H9 (cell line): Measurements from ENCODE around the gene DPF3. TPM values are rescaled to one million over a fixed set of nuclear protein-coding genes. Genes with fewer than 3 reads are reported as not detected.

Experiments used
- DNase-seq: peaks from one replicate; pipeline ENCODE4 v3.0.0-alpha.2; 2017
- H2AFZ ChIP-seq: one replicate; pipeline ENCODE4 v1.6.1; 2013; ENCODE audit warnings: mild to moderate bottlenecking, low read length, control low read depth, moderate library complexity
- H2AK5ac ChIP-seq: 2 replicates; pipeline ENCODE4 v1.6.1; 2013; ENCODE audit warnings: low read length, control low read depth, mixed read lengths; ENCODE audit not compliant: insufficient read length
- H2BK120ac ChIP-seq: one replicate; pipeline ENCODE4 v1.6.1; 2013; ENCODE audit warnings: low read depth, mild to moderate bottlenecking, low read length, control low read depth, inconsistent platforms; ENCODE audit not compliant: poor library complexity, severe bottlenecking
- H2BK12ac ChIP-seq: 2 replicates; pipeline ENCODE4 v1.6.1; 2013; ENCODE audit warnings: low read length, control low read depth, mixed read lengths, low read depth; ENCODE audit not compliant: insufficient read length
- H2BK15ac ChIP-seq: 2 replicates; pipeline ENCODE4 v1.6.1; 2013; ENCODE audit warnings: low read depth, low read length, control low read depth
- H2BK20ac ChIP-seq: one replicate; pipeline ENCODE4 v1.6.1; 2013; ENCODE audit warnings: low read depth, mild to moderate bottlenecking, low read length, control low read depth, inconsistent platforms; ENCODE audit not compliant: poor library complexity, severe bottlenecking
- H2BK5ac ChIP-seq: 2 replicates; pipeline ENCODE4 v1.6.1; 2013; ENCODE audit warnings: low read length, control low read depth, mixed read lengths; ENCODE audit not compliant: insufficient read length
- H3K14ac ChIP-seq: 2 replicates; pipeline ENCODE4 v1.6.1; 2013; ENCODE audit warnings: low read length, control low read depth; ENCODE audit not compliant: insufficient read depth
- H3K18ac ChIP-seq: 2 replicates; pipeline ENCODE4 v1.6.1; 2013; ENCODE audit warnings: low read depth, mild to moderate bottlenecking, mixed read lengths, low read length, control low read depth; ENCODE audit not compliant: insufficient read length
- H3K23ac ChIP-seq: 2 replicates; pipeline ENCODE4 v1.6.1; 2013; ENCODE audit warnings: low read length, control low read depth, mixed read lengths, low read depth; ENCODE audit not compliant: insufficient read length
- H3K23me2 ChIP-seq: 2 replicates; pipeline ENCODE4 v1.6.1; 2013; ENCODE audit warnings: low read depth, mild to moderate bottlenecking, mixed read lengths, low read length, control low read depth; ENCODE audit not compliant: insufficient read length, poor library complexity, severe bottlenecking
- H3K27ac ChIP-seq: 2 replicates; pipeline ENCODE4 v1.5.1; 2013; ENCODE audit warnings: low read length, control low read depth, mixed read lengths, low read depth; ENCODE audit not compliant: insufficient read length
- H3K27me3 ChIP-seq: 2 replicates; pipeline ENCODE4 v1.6.1; 2013; ENCODE audit warnings: low read length, control low read depth, inconsistent platforms; ENCODE audit not compliant: insufficient read depth
- H3K4ac ChIP-seq: 2 replicates; pipeline ENCODE4 v1.6.1; 2013; ENCODE audit warnings: low read depth, mild to moderate bottlenecking, control low read depth, inconsistent platforms, low read length, moderate library complexity
- H3K4me1 ChIP-seq: 2 replicates; pipeline ENCODE4 v1.6.1; 2013; ENCODE audit warnings: low read length, control low read depth, inconsistent platforms; ENCODE audit not compliant: insufficient read depth
- H3K4me2 ChIP-seq: 2 replicates; pipeline ENCODE4 v1.6.1; 2013; ENCODE audit warnings: low read length, control low read depth, mixed read lengths; ENCODE audit not compliant: insufficient read length, insufficient read depth
- H3K56ac ChIP-seq: 2 replicates; pipeline ENCODE4 v1.6.1; 2013; ENCODE audit warnings: low read depth, mild to moderate bottlenecking, mixed read lengths, low read length, control low read depth; ENCODE audit not compliant: insufficient read length
- H3K79me1 ChIP-seq: 2 replicates; pipeline ENCODE4 v1.6.1; 2013; ENCODE audit warnings: low read depth, mild to moderate bottlenecking, moderate library complexity, low read length, control low read depth, inconsistent platforms; ENCODE audit not compliant: insufficient read depth, poor library complexity, severe bottlenecking
- H3K79me2 ChIP-seq: 2 replicates; pipeline ENCODE4 v1.6.1; 2013; ENCODE audit warnings: low read length, control low read depth, inconsistent platforms; ENCODE audit not compliant: insufficient read depth
- H3K9ac ChIP-seq: 2 replicates; pipeline ENCODE4 v1.6.1; 2013; ENCODE audit warnings: low read length, control low read depth, mixed read lengths; ENCODE audit not compliant: insufficient read length; ENCODE audit errors: extremely low read depth
- H3K9me3 ChIP-seq: one replicate; pipeline ENCODE4 v1.6.1; 2013; ENCODE audit warnings: low read depth, low read length, inconsistent platforms; ENCODE audit not compliant: control insufficient read depth
- H3T11ph ChIP-seq: one replicate; pipeline ENCODE4 v1.6.1; 2013; ENCODE audit warnings: mild to moderate bottlenecking, low read length, control low read depth, inconsistent platforms
- H4K20me1 ChIP-seq: one replicate; pipeline ENCODE4 v1.6.1; 2013; ENCODE audit not compliant: control insufficient read depth, insufficient read length, insufficient read depth
- H4K5ac ChIP-seq: 2 replicates; pipeline ENCODE4 v1.6.1; 2013; ENCODE audit warnings: low read depth, mild to moderate bottlenecking, mixed read lengths, low read length, control low read depth; ENCODE audit not compliant: insufficient read length
- H4K8ac ChIP-seq: replicated peaks from 2 replicates; pipeline ENCODE4 v1.6.1; 2013; ENCODE audit warnings: low read length, control low read depth, mixed read lengths, low read depth; ENCODE audit not compliant: insufficient read length
- H4K91ac ChIP-seq: 2 replicates; pipeline ENCODE4 v1.6.1; 2013; ENCODE audit warnings: low read depth, mild to moderate bottlenecking, moderate library complexity, mixed read lengths, low read length, control low read depth; ENCODE audit not compliant: insufficient read length
- H3K27ac Mint-ChIP-seq, 3 experiments: 2 replicates in 2 of 3; 3 replicates in 1 of 3; pipeline ENCODE4 v1.8.0; 2020 to 2021; ENCODE audit warnings: mixed read lengths in 3 of 3, mild to moderate bottlenecking in 1 of 3, moderate library complexity in 1 of 3
- H3K27me3 Mint-ChIP-seq: 2 replicates; pipeline ENCODE4 v1.8.0; 2021; ENCODE audit warnings: low read depth, mild to moderate bottlenecking, moderate library complexity, mixed read lengths
- H3K36me3 Mint-ChIP-seq, 3 experiments: 2 replicates in 2 of 3; 3 replicates in 1 of 3; pipeline ENCODE4 v1.8.0; 2020 to 2021; ENCODE audit warnings: low read depth in 3 of 3, mixed read lengths in 3 of 3; ENCODE audit not compliant: insufficient read depth in 1 of 3
- H3K4me1 Mint-ChIP-seq, 2 experiments: 2 replicates each; pipeline ENCODE4 v1.8.0; 2020; ENCODE audit warnings: mixed read lengths in 2 of 2
- H3K4me3 Mint-ChIP-seq, 2 experiments: 2 replicates in 1 of 2; 3 replicates in 1 of 2; pipeline ENCODE4 v1.8.0; 2020 to 2021; ENCODE audit warnings: mild to moderate bottlenecking in 2 of 2, mixed read lengths in 2 of 2, moderate library complexity in 1 of 2
- H3K9me3 Mint-ChIP-seq, 2 experiments: 2 replicates in 1 of 2; 3 replicates in 1 of 2; pipeline ENCODE4 v1.8.0; 2020; ENCODE audit warnings: mild to moderate bottlenecking in 2 of 2, mixed read lengths in 2 of 2, moderate library complexity in 1 of 2
- CTCF ChIP-seq: fragments of 200-600 bp; sonication (generic); conservative IDR thresholded peaks from 3 replicates; pipeline ENCODE4 v1.8.0; 2021; ENCODE audit warnings: antibody characterized with exemption, mild to moderate bottlenecking
- WGBS: extraction: QIAGEN DNeasy Blood & Tissue Kit; methylation state at CpG from one replicate; pipeline ENCODE4 v1.1.7; 2013; ENCODE audit warnings: missing lambda C conversion rate, low lambda C conversion rate, mixed read lengths; ENCODE audit not compliant: insufficient read length; ENCODE audit errors: extremely low coverage; 5-methylcytosine and 5-hydroxymethylcytosine counted together
- total RNA-seq: library from RNA; stranded (reverse); gene quantifications from 2 replicates; pipeline ENCODE4 v1.2.1, GENCODE V29; 2021

Gene DPF3
- total RNA-seq, 1 experiment from 2014 or later, result not detected

- Histone ChIP-seq H3K27me3 (no peaks in the 10 kb centered on the region), H3K4me2 (no peak overlapping the region), H2BK5ac (no peak overlapping the region), H3K23ac (no peak overlapping the region), H4K5ac (no peak overlapping the region), H2BK15ac (no peak overlapping the region), H2AK5ac (no peak overlapping the region), H3K18ac (no peak overlapping the region), H3K14ac (no peak overlapping the region), H2AFZ (no peak overlapping the region), H3K4ac (no peak overlapping the region), H3T11ph (no peak overlapping the region), H3K79me1 (no peaks in the 10 kb centered on the region), H2BK120ac (no peak overlapping the region), H3K9ac (no peak overlapping the region), H3K23me2 (no peaks in the 10 kb centered on the region), H3K56ac (no peak overlapping the region), H3K27ac (no peak overlapping the region), H3K9me3 (no peaks in the 10 kb centered on the region), H4K20me1 (no peaks in the 10 kb centered on the region), H3K79me2 (no peaks in the 10 kb centered on the region), H2BK12ac (no peak overlapping the region), H4K8ac (no peak overlapping the region), H2BK20ac (no peak overlapping the region), H4K91ac (no peak overlapping the region), H3K4me1 (no peaks in the 10 kb centered on the region)
- DNase-seq, result no peak
- Mint-ChIP-seq H3K27ac (no peak overlapping the region), H3K4me3 (no peak overlapping the region), H3K27me3 (peaks cover 5% of the 10 kb centered on the region; the same call in 1 of the 2 replicates), H3K36me3 (0 out of 7 replicates have a peak, but pooled peaks cover 0 to 2% (median 0%) of the 10 kb centered on the region in 3 experiments), H3K4me1 (peaks cover 7 to 8% of the 10 kb centered on the region in 2 experiments), H3K9me3 (peaks cover 0 to 3% of the 10 kb centered on the region in 2 experiments; a peak in 2 of 5 replicates)
- WGBS, result no CpG with 5 or more reads among the region's 4 CpGs
- no peak for TF ChIP-seq CTCF
Measured at GRCh38 chr14:72644758-72645489, 249.0 kb downstream of the DPF3 start.
